Gastroesophageal sphincter (tissue), 3 donors: ENCODE measurements around the gene MYO19.

Source experiments
- CTCF ChIP-seq, 4 experiments: fragments of 200-600 bp in 2 of 4; fragments of 450-650 bp in 2 of 4; sonication (generic) in 1 of 4; IDR thresholded peaks; one replicate each; pipeline ENCODE4 v1.5.1; 2017 to 2019; ENCODE audit warnings: antibody characterized with exemption in 4 of 4, mild to moderate bottlenecking in 2 of 4, moderate library complexity in 2 of 4
- EP300 ChIP-seq: sonication (generic); formaldehyde crosslinking; IDR thresholded peaks from one replicate; pipeline ENCODE4 v1.6.1; 2017; ENCODE audit warnings: antibody characterized with exemption, mild to moderate bottlenecking
- POLR2A ChIP-seq, 2 donors: fragments of 450-650 bp; IDR thresholded peaks; one replicate each; pipeline ENCODE4 v1.6.1; 2017; ENCODE audit warnings: antibody characterized with exemption in 2 of 2, mild to moderate bottlenecking in 2 of 2, moderate library complexity in 1 of 2

GRCh38 chr17:36550491-36551417, 16.1 kb upstream of the MYO19 start:
- TF ChIP-seq CTCF (IDR thresholded peaks at IDR 0.05): no peak
- no peak for TF ChIP-seq POLR2A (IDR thresholded peaks at IDR 0.05)
- TF ChIP-seq EP300: no peak
